ENCODE results near the gene NLRP8. TPM values are rescaled to one million over a fixed set of nuclear protein-coding genes. Genes with fewer than 3 reads are reported as not detected.

NLRP8 gene
- total RNA-seq, 1 donor from 2014 or later: not detected

DNA sequence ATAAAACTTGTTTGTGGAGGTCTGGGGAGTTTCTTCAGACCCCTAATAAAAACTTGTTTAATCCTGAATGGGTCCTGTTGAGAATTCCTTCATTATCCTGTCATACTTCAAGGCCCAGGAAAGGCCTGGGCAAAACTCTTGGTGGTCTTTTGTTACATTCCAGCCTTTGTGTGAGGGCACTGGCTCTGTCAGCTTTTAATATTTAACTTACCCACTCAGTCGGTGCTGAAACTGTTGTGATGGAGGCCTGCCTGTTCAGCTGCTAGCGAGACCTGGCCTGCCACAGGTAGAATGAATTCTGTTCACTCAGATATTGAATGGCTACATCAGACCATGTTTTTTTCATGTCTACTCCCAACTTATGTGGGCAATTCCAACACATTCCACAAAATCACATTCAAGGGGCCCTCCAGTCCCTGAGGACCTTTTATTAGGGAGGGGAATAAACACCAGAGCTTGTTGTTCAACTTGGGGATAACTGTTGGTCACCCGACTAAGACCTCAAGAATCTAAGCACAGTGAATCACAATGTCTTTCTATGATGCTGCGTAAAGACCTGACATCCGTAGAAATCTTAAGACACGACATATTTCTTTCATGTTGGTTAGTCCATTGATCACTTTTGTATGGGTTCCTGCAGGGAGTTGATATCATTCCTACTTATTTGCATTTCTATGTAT, 12.5 kb downstream of the NLRP8 start:
- H3K36me3 ChIP-seq (ENCODE audit: control insufficient read depth in 3 of 3, insufficient read depth in 3 of 3, low read length in 3 of 3): no peaks in the 10 kb centered on the region
- no peak overlapping the region for H3K9ac ChIP-seq (ENCODE audit: low read depth in 1 of 3, low read length in 3 of 3)
- H3K4me3 ChIP-seq (ENCODE audit: low read length in 3 of 3): no peak overlapping the region
- no peak overlapping the region for H3K27ac ChIP-seq (ENCODE audit: low read depth, low read length)
- H3K4me1 ChIP-seq (ENCODE audit: control insufficient read depth in 3 of 3, insufficient read depth in 3 of 3, low read length in 3 of 3): no peaks in the 10 kb centered on the region
- peaks cover 0 to 2% (median 0%) of the 10 kb centered on the region in 3 donors for H3K9me3 ChIP-seq (ENCODE audit: control insufficient read depth in 3 of 3, low read length in 3 of 3)
- no peaks in the 10 kb centered on the region for H3K27me3 ChIP-seq (ENCODE audit: control insufficient read depth in 3 of 3, insufficient read depth in 3 of 3, low read length in 3 of 3)

GRCh38 chr19:55962186-55962585, 14.6 kb downstream of the NLRP8 start:
- H3K4me1 ChIP-seq (ENCODE audit: control insufficient read depth in 3 of 3, insufficient read depth in 3 of 3, low read length in 3 of 3): no peaks in the 10 kb centered on the region
- peaks cover 0 to 3% (median 2%) of the 10 kb centered on the region in 3 donors for H3K9me3 ChIP-seq (ENCODE audit: control insufficient read depth in 3 of 3, low read length in 3 of 3)
- no peak overlapping the region for H3K4me3 ChIP-seq (ENCODE audit: low read length in 3 of 3)
- H3K9ac ChIP-seq (ENCODE audit: low read depth in 1 of 3, low read length in 3 of 3): no peak overlapping the region
- H3K27me3 ChIP-seq (ENCODE audit: control insufficient read depth in 3 of 3, insufficient read depth in 3 of 3, low read length in 3 of 3): no peaks in the 10 kb centered on the region
- no peaks in the 10 kb centered on the region for H3K36me3 ChIP-seq (ENCODE audit: control insufficient read depth in 3 of 3, insufficient read depth in 3 of 3, low read length in 3 of 3)
- no peak overlapping the region for H3K27ac ChIP-seq (ENCODE audit: low read depth, low read length)

GRCh38 chr19:55973982-55974381, 26.4 kb downstream of the NLRP8 start:
- Histone ChIP-seq H3K27ac (ENCODE audit: low read depth, low read length) (no peak overlapping the region), H3K4me3 (ENCODE audit: low read length in 3 of 3) (no peak overlapping the region), H3K9ac (ENCODE audit: low read depth in 1 of 3, low read length in 3 of 3) (no peak overlapping the region), H3K27me3 (ENCODE audit: control insufficient read depth in 3 of 3, insufficient read depth in 3 of 3, low read length in 3 of 3) (no peaks in the 10 kb centered on the region), H3K4me1 (ENCODE audit: control insufficient read depth in 3 of 3, insufficient read depth in 3 of 3, low read length in 3 of 3) (no peaks in the 10 kb centered on the region), H3K9me3 (ENCODE audit: control insufficient read depth in 3 of 3, low read length in 3 of 3) (peaks cover under 1 to 1% (median under 1%) of the 10 kb centered on the region in 3 donors), H3K36me3 (ENCODE audit: control insufficient read depth in 3 of 3, insufficient read depth in 3 of 3, low read length in 3 of 3) (no peaks in the 10 kb centered on the region)

GRCh38 chr19:55980415-55980814, 32.8 kb downstream of the NLRP8 start:
- no peaks in the 10 kb centered on the region for H3K27me3 ChIP-seq (ENCODE audit: control insufficient read depth in 3 of 3, insufficient read depth in 3 of 3, low read length in 3 of 3)
- H3K4me1 ChIP-seq (ENCODE audit: control insufficient read depth in 3 of 3, insufficient read depth in 3 of 3, low read length in 3 of 3): no peaks in the 10 kb centered on the region
- no peak overlapping the region for H3K4me3 ChIP-seq (ENCODE audit: low read length in 3 of 3)
- H3K36me3 ChIP-seq (ENCODE audit: control insufficient read depth in 3 of 3, insufficient read depth in 3 of 3, low read length in 3 of 3): no peaks in the 10 kb centered on the region
- peaks cover 7 to 9% (median 8%) of the 10 kb centered on the region in 3 donors for H3K9me3 ChIP-seq (ENCODE audit: control insufficient read depth in 3 of 3, low read length in 3 of 3)
- H3K9ac ChIP-seq (ENCODE audit: low read depth in 1 of 3, low read length in 3 of 3): no peak overlapping the region
- no peak overlapping the region for H3K27ac ChIP-seq (ENCODE audit: low read depth, low read length)

- no peak overlapping the region for H3K27ac ChIP-seq (ENCODE audit: low read depth, low read length)
- H3K27me3 ChIP-seq (ENCODE audit: control insufficient read depth in 3 of 3, insufficient read depth in 3 of 3, low read length in 3 of 3): no peaks in the 10 kb centered on the region
- no peaks in the 10 kb centered on the region for H3K4me1 ChIP-seq (ENCODE audit: control insufficient read depth in 3 of 3, insufficient read depth in 3 of 3, low read length in 3 of 3)
- no peak overlapping the region for H3K9ac ChIP-seq (ENCODE audit: low read depth in 1 of 3, low read length in 3 of 3)
- peaks cover 0 to 7% (median 2%) of the 10 kb centered on the region in 3 donors for H3K9me3 ChIP-seq (ENCODE audit: control insufficient read depth in 3 of 3, low read length in 3 of 3)
- no peak overlapping the region for H3K4me3 ChIP-seq (ENCODE audit: low read length in 3 of 3)
- no peaks in the 10 kb centered on the region for H3K36me3 ChIP-seq (ENCODE audit: control insufficient read depth in 3 of 3, insufficient read depth in 3 of 3, low read length in 3 of 3)
Measured at GRCh38 chr19:55985254-55985653, 37.6 kb downstream of the NLRP8 start.

DNA sequence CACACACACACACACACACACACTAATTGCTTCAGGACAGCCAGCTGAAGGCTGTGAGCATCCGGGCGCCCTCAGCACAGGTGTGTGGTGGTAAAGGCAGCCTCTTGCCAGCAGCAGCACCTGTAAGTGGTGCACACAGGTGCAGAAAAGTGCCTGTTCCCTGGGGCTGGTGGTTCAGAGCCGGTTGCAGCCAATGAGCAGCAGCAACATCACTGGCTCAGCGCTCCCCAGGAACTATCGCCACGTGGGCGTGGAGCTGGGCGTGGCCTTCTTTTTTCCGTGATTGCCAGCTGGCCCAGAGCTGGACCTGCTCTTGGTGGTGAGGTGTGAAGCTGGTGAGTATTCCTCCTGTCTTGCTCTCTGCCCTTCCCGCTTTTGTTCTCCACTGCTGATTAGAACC, 38.9 kb downstream of the NLRP8 start, which contains the start of gene NLRP5:
TSS of gene NLRP5 (plus strand) at position 289 of the 400 bp plus-strand sequence.
- Histone ChIP-seq H3K36me3 (ENCODE audit: control insufficient read depth in 3 of 3, insufficient read depth in 3 of 3, low read length in 3 of 3) (no peaks in the 10 kb centered on the region), H3K27me3 (ENCODE audit: control insufficient read depth in 3 of 3, insufficient read depth in 3 of 3, low read length in 3 of 3) (no peaks in the 10 kb centered on the region), H3K9me3 (ENCODE audit: control insufficient read depth in 3 of 3, low read length in 3 of 3) (peaks cover 0 to 7% (median 2%) of the 10 kb centered on the region in 3 donors), H3K4me3 (ENCODE audit: low read length in 3 of 3) (no peak within 1 kb of the TSS), H3K27ac (ENCODE audit: low read depth, low read length) (no peak within 1 kb of the TSS), H3K4me1 (ENCODE audit: control insufficient read depth in 3 of 3, insufficient read depth in 3 of 3, low read length in 3 of 3) (no peaks in the 10 kb centered on the region), H3K9ac (ENCODE audit: low read depth in 1 of 3, low read length in 3 of 3) (no peak within 1 kb of the TSS)

GRCh38 chr19:55990831-55991230, 43.2 kb downstream of the NLRP8 start:
- H3K27me3 ChIP-seq (ENCODE audit: control insufficient read depth in 3 of 3, insufficient read depth in 3 of 3, low read length in 3 of 3): no peaks in the 10 kb centered on the region
- no peak overlapping the region for H3K9ac ChIP-seq (ENCODE audit: low read depth in 1 of 3, low read length in 3 of 3)
- H3K4me3 ChIP-seq (ENCODE audit: low read length in 3 of 3): no peak overlapping the region
- no peaks in the 10 kb centered on the region for H3K36me3 ChIP-seq (ENCODE audit: control insufficient read depth in 3 of 3, insufficient read depth in 3 of 3, low read length in 3 of 3)
- peaks cover 0 to 3% (median 0%) of the 10 kb centered on the region in 3 donors for H3K9me3 ChIP-seq (ENCODE audit: control insufficient read depth in 3 of 3, low read length in 3 of 3)
- H3K4me1 ChIP-seq (ENCODE audit: control insufficient read depth in 3 of 3, insufficient read depth in 3 of 3, low read length in 3 of 3): no peaks in the 10 kb centered on the region
- no peak overlapping the region for H3K27ac ChIP-seq (ENCODE audit: low read depth, low read length)

DNA sequence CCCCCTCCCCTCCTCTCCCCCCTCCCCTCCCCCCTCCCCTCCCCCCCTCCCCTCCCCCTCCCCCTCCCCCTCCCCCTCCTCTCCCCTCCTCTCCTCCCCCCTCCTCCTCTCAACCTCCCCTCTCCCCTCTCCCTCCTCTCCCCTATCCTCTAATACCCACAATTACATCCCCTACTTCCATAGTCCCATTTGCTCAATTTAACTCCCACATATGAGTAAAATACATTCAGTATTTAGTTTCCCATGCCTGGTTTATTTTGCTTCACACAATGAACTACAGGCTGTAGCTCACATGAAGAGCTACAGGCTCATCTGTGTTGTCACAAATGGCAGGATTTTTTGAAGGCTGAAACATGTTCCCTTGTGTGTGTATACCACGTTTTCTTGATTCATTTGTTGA, 45.9 kb downstream of the NLRP8 start:
- Histone ChIP-seq H3K9ac (ENCODE audit: low read depth in 1 of 3, low read length in 3 of 3) (no peak overlapping the region), H3K4me1 (ENCODE audit: control insufficient read depth in 3 of 3, insufficient read depth in 3 of 3, low read length in 3 of 3) (no peaks in the 10 kb centered on the region), H3K36me3 (ENCODE audit: control insufficient read depth in 3 of 3, insufficient read depth in 3 of 3, low read length in 3 of 3) (no peaks in the 10 kb centered on the region), H3K27me3 (ENCODE audit: control insufficient read depth in 3 of 3, insufficient read depth in 3 of 3, low read length in 3 of 3) (no peaks in the 10 kb centered on the region), H3K27ac (ENCODE audit: low read depth, low read length) (no peak overlapping the region), H3K4me3 (ENCODE audit: low read length in 3 of 3) (no peak overlapping the region), H3K9me3 (ENCODE audit: control insufficient read depth in 3 of 3, low read length in 3 of 3) (no peaks in the 10 kb centered on the region)

DNA sequence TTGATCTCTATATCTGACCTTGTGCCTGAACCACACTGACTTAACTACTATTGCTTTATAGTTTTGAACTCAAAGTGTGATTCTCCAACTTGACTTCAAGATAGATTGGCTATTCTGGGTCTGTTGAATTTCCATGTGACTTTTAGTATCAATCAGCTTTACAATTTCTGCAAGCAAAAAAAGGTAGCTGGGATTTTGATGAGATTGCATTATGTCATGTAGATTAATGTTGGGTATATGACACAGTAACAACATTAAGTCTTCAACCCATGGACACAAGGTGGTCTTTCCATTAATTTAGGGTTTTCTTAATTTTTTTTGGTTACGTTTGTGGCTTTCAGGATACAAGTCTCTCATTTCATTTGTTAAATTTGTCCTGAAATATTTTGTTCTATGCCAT, 67.1 kb downstream of the NLRP8 start:
- H3K9ac ChIP-seq (ENCODE audit: low read depth in 1 of 3, low read length in 3 of 3): no peak overlapping the region
- no peaks in the 10 kb centered on the region for H3K36me3 ChIP-seq (ENCODE audit: control insufficient read depth in 3 of 3, insufficient read depth in 3 of 3, low read length in 3 of 3)
- H3K9me3 ChIP-seq (ENCODE audit: control insufficient read depth in 3 of 3, low read length in 3 of 3): peaks cover 0 to 3% (median 0%) of the 10 kb centered on the region in 3 donors
- no peaks in the 10 kb centered on the region for H3K27me3 ChIP-seq (ENCODE audit: control insufficient read depth in 3 of 3, insufficient read depth in 3 of 3, low read length in 3 of 3)
- no peaks in the 10 kb centered on the region for H3K4me1 ChIP-seq (ENCODE audit: control insufficient read depth in 3 of 3, insufficient read depth in 3 of 3, low read length in 3 of 3)
- no peak overlapping the region for H3K27ac ChIP-seq (ENCODE audit: low read depth, low read length)
- H3K4me3 ChIP-seq (ENCODE audit: low read length in 3 of 3): no peak overlapping the region

DNA sequence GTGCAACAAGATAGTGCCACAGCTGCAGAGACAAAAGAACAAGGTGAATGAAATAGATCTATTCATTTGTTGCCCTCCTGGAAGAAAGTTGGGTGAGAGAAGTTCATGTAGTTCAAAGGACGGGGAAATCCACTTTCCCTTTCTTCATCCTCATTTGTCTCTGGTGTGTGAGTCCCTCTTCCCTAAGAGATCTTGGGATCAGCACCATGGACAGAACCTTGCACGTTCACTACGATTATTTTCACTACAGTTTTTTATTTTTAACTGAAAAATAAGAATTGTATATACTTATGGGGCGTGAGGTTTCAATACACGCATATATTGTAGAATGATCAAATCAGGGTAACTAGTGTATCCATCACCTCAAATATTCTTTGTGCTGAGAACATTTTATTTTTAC, 68.1 kb downstream of the NLRP8 start:
- H3K4me3 ChIP-seq (ENCODE audit: low read length in 3 of 3): no peak overlapping the region
- H3K27ac ChIP-seq (ENCODE audit: low read depth, low read length): no peak overlapping the region
- H3K9ac ChIP-seq (ENCODE audit: low read depth in 1 of 3, low read length in 3 of 3): no peak overlapping the region
- H3K27me3 ChIP-seq (ENCODE audit: control insufficient read depth in 3 of 3, insufficient read depth in 3 of 3, low read length in 3 of 3): no peaks in the 10 kb centered on the region
- no peaks in the 10 kb centered on the region for H3K4me1 ChIP-seq (ENCODE audit: control insufficient read depth in 3 of 3, insufficient read depth in 3 of 3, low read length in 3 of 3)
- H3K36me3 ChIP-seq (ENCODE audit: control insufficient read depth in 3 of 3, insufficient read depth in 3 of 3, low read length in 3 of 3): no peaks in the 10 kb centered on the region
- peaks cover 0 to 3% (median 0%) of the 10 kb centered on the region in 3 donors for H3K9me3 ChIP-seq (ENCODE audit: control insufficient read depth in 3 of 3, low read length in 3 of 3)

Data from skeletal muscle tissue (tissue), 4 donors.